GM23338 (cell line): Measurements from ENCODE around the gene INSRR. TPM values are rescaled to one million over a fixed set of nuclear protein-coding genes. Genes with fewer than 3 reads are reported as not detected.

Experiments used
- ATAC-seq: fragments of 200-7000 bp; cut with Tn5 transposase; 3 replicates; pipeline ENCODE4 v1.9.1; 2020
- DNase-seq: peaks from one replicate; pipeline ENCODE4 v3.0.0-alpha.2; 2015; ENCODE audit warnings: low spot score
- H2AFZ ChIP-seq: fragments of 200-600 bp; sonication (generic); 2 replicates; pipeline ENCODE4 v1.8.0; 2016; ENCODE audit warnings: antibody characterized with exemption, mild to moderate bottlenecking, moderate library complexity
- H3F3A ChIP-seq: fragments of 200-600 bp; sonication (generic); replicated peaks from 2 replicates; pipeline ENCODE4 v1.8.0; 2017; ENCODE audit warnings: antibody characterized with exemption, mixed run types, low read depth
- H3K27ac ChIP-seq: fragments of 200-600 bp; sonication (generic); 2 replicates; pipeline ENCODE4 v1.6.1; 2016; ENCODE audit warnings: low read depth
- H3K27me3 ChIP-seq: fragments of 200-600 bp; sonication (generic); 2 replicates; pipeline ENCODE4 v1.8.0; 2016; ENCODE audit warnings: mild to moderate bottlenecking, mixed run types, moderate library complexity; ENCODE audit not compliant: insufficient read depth
- H3K36me3 ChIP-seq: fragments of 200-600 bp; sonication (generic); 2 replicates; pipeline ENCODE4 v1.8.0; 2016; ENCODE audit warnings: mild to moderate bottlenecking; ENCODE audit not compliant: insufficient read depth
- H3K4me1 ChIP-seq: fragments of 200-600 bp; sonication (generic); 2 replicates; pipeline ENCODE4 v1.8.0; 2016; ENCODE audit warnings: mild to moderate bottlenecking, moderate library complexity; ENCODE audit not compliant: insufficient read depth
- H3K4me2 ChIP-seq: fragments of 200-600 bp; sonication (generic); 2 replicates; pipeline ENCODE4 v1.7.1; 2017; ENCODE audit warnings: mixed run types
- H3K4me3 ChIP-seq: fragments of 200-600 bp; sonication (generic); 2 replicates; pipeline ENCODE4 v1.6.1; 2016; ENCODE audit warnings: mixed run types
- H3K79me2 ChIP-seq: fragments of 200-600 bp; sonication (generic); replicated peaks from 2 replicates; pipeline ENCODE4 v1.8.0; 2017; ENCODE audit warnings: mild to moderate bottlenecking; ENCODE audit not compliant: insufficient read depth
- H3K9me2 ChIP-seq: fragments of 200-600 bp; sonication (generic); 2 replicates; pipeline ENCODE4 v1.8.0; 2017; ENCODE audit not compliant: insufficient read depth
- H4K20me1 ChIP-seq: fragments of 200-600 bp; sonication (generic); replicated peaks from 2 replicates; pipeline ENCODE4 v1.8.0; 2017; ENCODE audit warnings: mild to moderate bottlenecking; ENCODE audit not compliant: insufficient read depth
- H3K27ac Mint-ChIP-seq: 2 replicates; pipeline ENCODE4 v1.8.0; 2020; ENCODE audit warnings: inconsistent platforms, mild to moderate bottlenecking, moderate library complexity, mixed read lengths
- H3K27me3 Mint-ChIP-seq: 3 replicates; pipeline ENCODE4 v1.8.0; 2022; ENCODE audit warnings: low read depth, mild to moderate bottlenecking, moderate library complexity, mixed read lengths, inconsistent platforms; ENCODE audit not compliant: insufficient read depth, poor library complexity
- H3K36me3 Mint-ChIP-seq: 3 replicates; pipeline ENCODE4 v1.8.0; 2021; ENCODE audit warnings: low read depth, mild to moderate bottlenecking, inconsistent platforms, moderate library complexity, mixed read lengths
- H3K4me1 Mint-ChIP-seq: 3 replicates; pipeline ENCODE4 v1.8.0; 2020; ENCODE audit warnings: mild to moderate bottlenecking, inconsistent platforms, mixed read lengths
- H3K4me3 Mint-ChIP-seq: 3 replicates; pipeline ENCODE4 v1.8.0; 2021; ENCODE audit warnings: moderate library complexity, mild to moderate bottlenecking, inconsistent platforms, mixed read lengths
- H3K9me3 Mint-ChIP-seq: 3 replicates; pipeline ENCODE4 v1.8.0; 2020; ENCODE audit warnings: moderate library complexity, mild to moderate bottlenecking, inconsistent platforms, mixed read lengths
- CTCF ChIP-seq, 2 experiments: fragments of 200-600 bp in 1 of 2; sonication (generic) in 1 of 2; conservative IDR thresholded peaks; 2 replicates each; pipeline versions ENCODE4 v1.5.1 to v1.6.1; 2016 to 2017; ENCODE audit warnings: antibody characterized with exemption in 2 of 2, low read depth in 2 of 2, mild to moderate bottlenecking in 2 of 2, moderate library complexity in 1 of 2
- ETS1 ChIP-seq: IDR thresholded peaks from 2 replicates; pipeline ENCODE4 v1.6.1; 2016; ENCODE audit warnings: antibody characterized with exemption
- EZH2 ChIP-seq: fragments of 200-600 bp; sonication (generic); IDR thresholded peaks from one replicate; pipeline ENCODE4 v1.8.0; 2017; ENCODE audit warnings: antibody characterized with exemption, mild to moderate bottlenecking, low read depth; ENCODE audit not compliant: unreplicated experiment
- EZH2phosphoT487 ChIP-seq: fragments of 200-600 bp; sonication (generic); IDR thresholded peaks from one replicate; pipeline ENCODE4 v1.8.1; 2018; ENCODE audit warnings: antibody characterized with exemption; ENCODE audit not compliant: unreplicated experiment
- JUNB ChIP-seq: IDR thresholded peaks from one replicate; pipeline ENCODE4 v1.6.1; 2016; ENCODE audit warnings: antibody characterized with exemption; ENCODE audit not compliant: unreplicated experiment
- NANOG ChIP-seq: IDR thresholded peaks from 2 replicates; pipeline ENCODE4 v1.6.1; 2016; ENCODE audit warnings: antibody characterized with exemption, borderline replicate concordance
- POLR2AphosphoS5 ChIP-seq: IDR thresholded peaks from 2 replicates; pipeline ENCODE4 v1.6.1; 2016; ENCODE audit warnings: antibody characterized with exemption, low read depth
- STAT1 ChIP-seq: IDR thresholded peaks from one replicate; pipeline ENCODE4 v1.6.1; 2016; ENCODE audit warnings: antibody characterized with exemption; ENCODE audit not compliant: unreplicated experiment
- ZNF114 ChIP-seq: fragments of 250-450 bp; sonication (Bioruptor Pico); IDR thresholded peaks from 2 replicates; pipeline ENCODE4 v1.5.0; 2020; ENCODE audit warnings: mild to moderate bottlenecking, moderate library complexity
- ZNF331 ChIP-seq: fragments of 250-450 bp; sonication (Bioruptor Pico); IDR thresholded peaks from 2 replicates; pipeline ENCODE4 v1.5.0; 2020; ENCODE audit warnings: low read depth, mild to moderate bottlenecking, moderate library complexity
- polyA plus RNA-seq: library from polyadenylated mRNA; unstranded; fragments of >200 nt; fragmentation: Nextera tagmentation; extraction: Ambion mirVana; gene quantifications from 2 replicates; pipeline ENCODE4 v1.2.1, GENCODE V29; 2016
- total RNA-seq: library from RNA; depleted of rRNA; stranded (reverse); fragments of >200 nt; shearing (Covaris generic); gene quantifications from 2 replicates; pipeline ENCODE4 v1.2.3, GENCODE V29; 2014
- TF ChIP-seq, protein P1 (sequence below): fragments of 250-450 bp; sonication (Bioruptor Pico); IDR thresholded peaks from 2 replicates; pipeline ENCODE4 v1.5.0; 2020; ENCODE audit warnings: mild to moderate bottlenecking, moderate library complexity

INSRR gene
- total and polyA plus RNA-seq, 2 experiments from 2014 or later, result not detected

GRCh38 chr1:156879876-156880275, 21.0 kb upstream of the INSRR start (continued):
- no peak for TF ChIP-seq CTCF (conservative IDR thresholded peaks at IDR 0.05; ENCODE audit: low read depth in 2 of 2)

DNA sequence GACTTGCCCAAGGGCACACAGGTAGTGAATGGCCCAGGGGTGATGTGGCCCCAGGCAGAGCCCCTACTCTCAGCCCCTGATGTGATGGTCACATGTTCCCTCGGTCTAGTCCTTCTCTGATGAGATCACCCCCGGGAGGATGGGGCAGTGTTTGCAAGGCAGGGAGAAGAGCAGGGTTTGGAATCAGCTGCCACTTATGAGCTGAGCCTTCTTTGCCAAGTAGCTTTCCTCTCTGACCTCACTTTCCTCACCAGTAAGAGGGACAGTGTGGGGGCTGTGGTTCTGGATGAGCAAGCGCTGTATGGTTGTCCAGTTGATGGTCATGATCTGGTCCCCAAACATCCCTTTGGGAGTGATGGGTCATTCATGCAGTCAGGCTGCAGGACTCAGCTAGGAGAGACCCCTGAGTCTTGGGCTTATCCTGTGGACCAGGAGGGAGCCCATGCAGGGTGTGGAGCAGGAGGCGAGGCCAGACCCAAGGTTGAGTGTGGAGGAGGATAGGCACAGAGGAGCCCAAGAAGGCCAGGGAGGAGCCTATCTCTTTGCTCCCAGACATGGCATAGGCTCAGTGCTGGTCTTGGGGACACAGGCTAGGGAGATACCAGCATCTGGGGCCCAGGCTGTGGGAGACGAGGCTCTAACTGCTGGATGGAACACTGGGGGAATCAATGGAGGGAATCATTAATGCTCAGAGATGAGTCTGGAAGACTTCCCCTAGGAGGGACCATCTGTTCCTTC, 18.7 kb upstream of the INSRR start:
- H3K36me3 ChIP-seq, result no peaks in the 10 kb centered on the region
- no peak overlapping the region for H3K27ac ChIP-seq
- H3K79me2 ChIP-seq, result no peaks in the 10 kb centered on the region
- 0 out of 2 replicates have a peak, but pooled peaks cover 3% of the 10 kb centered on the region for H3F3A ChIP-seq
- Mint-ChIP-seq H3K9me3 (no peaks in the 10 kb centered on the region), H3K36me3 (no peaks in the 10 kb centered on the region), H3K4me3 (no peak overlapping the region), H3K27ac (no peak overlapping the region), H3K27me3 (peaks cover 15% of the 10 kb centered on the region), H3K4me1 (peaks cover 15% of the 10 kb centered on the region; the same call in 2 of the 3 replicates)
- H3K4me1 ChIP-seq, result peaks cover 3% of the 10 kb centered on the region; the same call in 1 of the 2 replicates
- no peak overlapping the region for H3K4me3 ChIP-seq
- ATAC-seq (no peak), DNase-seq (no peak)
- no peaks in the 10 kb centered on the region for H3K9me2 ChIP-seq
- peaks cover 25% of the 10 kb centered on the region for H3K27me3 ChIP-seq
- no peak overlapping the region for H3K4me2 ChIP-seq
- TF ChIP-seq NANOG, result no peak
- TF ChIP-seq, protein P1, sequence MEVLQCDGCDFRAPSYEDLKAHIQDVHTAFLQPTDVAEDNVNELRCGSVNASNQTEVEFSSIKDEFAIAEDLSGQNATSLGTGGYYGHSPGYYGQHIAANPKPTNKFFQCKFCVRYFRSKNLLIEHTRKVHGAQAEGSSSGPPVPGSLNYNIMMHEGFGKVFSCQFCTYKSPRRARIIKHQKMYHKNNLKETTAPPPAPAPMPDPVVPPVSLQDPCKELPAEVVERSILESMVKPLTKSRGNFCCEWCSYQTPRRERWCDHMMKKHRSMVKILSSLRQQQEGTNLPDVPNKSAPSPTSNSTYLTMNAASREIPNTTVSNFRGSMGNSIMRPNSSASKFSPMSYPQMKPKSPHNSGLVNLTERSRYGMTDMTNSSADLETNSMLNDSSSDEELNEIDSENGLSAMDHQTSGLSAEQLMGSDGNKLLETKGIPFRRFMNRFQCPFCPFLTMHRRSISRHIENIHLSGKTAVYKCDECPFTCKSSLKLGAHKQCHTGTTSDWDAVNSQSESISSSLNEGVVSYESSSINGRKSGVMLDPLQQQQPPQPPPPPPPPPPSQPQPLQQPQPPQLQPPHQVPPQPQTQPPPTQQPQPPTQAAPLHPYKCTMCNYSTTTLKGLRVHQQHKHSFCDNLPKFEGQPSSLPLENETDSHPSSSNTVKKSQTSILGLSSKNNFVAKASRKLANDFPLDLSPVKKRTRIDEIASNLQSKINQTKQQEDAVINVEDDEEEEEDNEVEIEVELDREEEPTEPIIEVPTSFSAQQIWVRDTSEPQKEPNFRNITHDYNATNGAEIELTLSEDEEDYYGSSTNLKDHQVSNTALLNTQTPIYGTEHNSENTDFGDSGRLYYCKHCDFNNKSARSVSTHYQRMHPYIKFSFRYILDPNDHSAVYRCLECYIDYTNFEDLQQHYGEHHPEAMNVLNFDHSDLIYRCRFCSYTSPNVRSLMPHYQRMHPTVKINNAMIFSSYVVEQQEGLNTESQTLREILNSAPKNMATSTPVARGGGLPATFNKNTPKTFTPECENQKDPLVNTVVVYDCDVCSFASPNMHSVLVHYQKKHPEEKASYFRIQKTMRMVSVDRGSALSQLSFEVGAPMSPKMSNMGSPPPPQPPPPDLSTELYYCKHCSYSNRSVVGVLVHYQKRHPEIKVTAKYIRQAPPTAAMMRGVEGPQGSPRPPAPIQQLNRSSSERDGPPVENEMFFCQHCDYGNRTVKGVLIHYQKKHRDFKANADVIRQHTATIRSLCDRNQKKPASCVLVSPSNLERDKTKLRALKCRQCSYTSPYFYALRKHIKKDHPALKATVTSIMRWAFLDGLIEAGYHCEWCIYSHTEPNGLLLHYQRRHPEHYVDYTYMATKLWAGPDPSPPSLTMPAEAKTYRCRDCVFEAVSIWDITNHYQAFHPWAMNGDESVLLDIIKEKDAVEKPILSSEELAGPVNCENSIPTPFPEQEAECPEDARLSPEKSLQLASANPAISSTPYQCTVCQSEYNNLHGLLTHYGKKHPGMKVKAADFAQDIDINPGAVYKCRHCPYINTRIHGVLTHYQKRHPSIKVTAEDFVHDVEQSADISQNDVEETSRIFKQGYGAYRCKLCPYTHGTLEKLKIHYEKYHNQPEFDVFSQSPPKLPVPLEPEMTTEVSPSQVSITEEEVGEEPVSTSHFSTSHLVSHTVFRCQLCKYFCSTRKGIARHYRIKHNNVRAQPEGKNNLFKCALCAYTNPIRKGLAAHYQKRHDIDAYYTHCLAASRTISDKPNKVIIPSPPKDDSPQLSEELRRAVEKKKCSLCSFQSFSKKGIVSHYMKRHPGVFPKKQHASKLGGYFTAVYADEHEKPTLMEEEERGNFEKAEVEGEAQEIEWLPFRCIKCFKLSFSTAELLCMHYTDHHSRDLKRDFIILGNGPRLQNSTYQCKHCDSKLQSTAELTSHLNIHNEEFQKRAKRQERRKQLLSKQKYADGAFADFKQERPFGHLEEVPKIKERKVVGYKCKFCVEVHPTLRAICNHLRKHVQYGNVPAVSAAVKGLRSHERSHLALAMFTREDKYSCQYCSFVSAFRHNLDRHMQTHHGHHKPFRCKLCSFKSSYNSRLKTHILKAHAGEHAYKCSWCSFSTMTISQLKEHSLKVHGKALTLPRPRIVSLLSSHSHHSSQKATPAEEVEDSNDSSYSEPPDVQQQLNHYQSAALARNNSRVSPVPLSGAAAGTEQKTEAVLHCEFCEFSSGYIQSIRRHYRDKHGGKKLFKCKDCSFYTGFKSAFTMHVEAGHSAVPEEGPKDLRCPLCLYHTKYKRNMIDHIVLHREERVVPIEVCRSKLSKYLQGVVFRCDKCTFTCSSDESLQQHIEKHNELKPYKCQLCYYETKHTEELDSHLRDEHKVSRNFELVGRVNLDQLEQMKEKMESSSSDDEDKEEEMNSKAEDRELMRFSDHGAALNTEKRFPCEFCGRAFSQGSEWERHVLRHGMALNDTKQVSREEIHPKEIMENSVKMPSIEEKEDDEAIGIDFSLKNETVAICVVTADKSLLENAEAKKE, result no peak
- no peak for TF ChIP-seq POLR2AphosphoS5
- TF ChIP-seq EZH2phosphoT487, result no peak
- no peak for TF ChIP-seq ZNF114
- no peak for TF ChIP-seq JUNB
- TF ChIP-seq ETS1, result no peak
- TF ChIP-seq CTCF (conservative IDR thresholded peaks at IDR 0.05; ENCODE audit: low read depth in 2 of 2), result no peak
- TF ChIP-seq ZNF331 (CRISPR knock-in tag), result no peak
- TF ChIP-seq EZH2, result no peak
- TF ChIP-seq STAT1, result no peak
- no peak overlapping the region for H2AFZ ChIP-seq
- no peaks in the 10 kb centered on the region for H4K20me1 ChIP-seq
